ENCODE data around the gene FAM163B.

FAM163B gene

DNA sequence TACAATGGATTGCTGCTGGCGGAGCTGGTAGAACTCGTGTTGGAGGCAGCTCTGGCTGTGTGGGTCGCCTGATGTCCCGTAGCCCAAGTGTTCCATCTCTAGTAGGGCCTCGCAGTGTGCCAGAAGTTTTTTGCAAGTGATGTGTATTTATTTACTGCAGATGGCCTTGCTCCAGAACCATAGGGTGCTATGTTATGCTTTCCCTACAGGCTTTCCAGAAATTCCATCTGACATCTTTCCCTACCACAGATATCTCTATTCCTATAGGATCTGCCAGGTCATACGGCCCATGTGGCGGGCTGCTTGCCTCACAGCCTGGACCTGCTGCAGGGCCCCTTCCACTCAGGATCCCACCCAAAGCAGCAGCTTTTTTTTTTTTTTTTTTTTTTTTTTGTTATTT lies 57.7 kb downstream of the FAM163B start:
- no peak overlapping the region for H3K4me3 Mint-ChIP-seq
- peaks cover 17% of the 10 kb centered on the region for H3K4me1 Mint-ChIP-seq
- H3K27me3 Mint-ChIP-seq (ENCODE audit: low read depth): peaks cover 14% of the 10 kb centered on the region
- H3K36me3 Mint-ChIP-seq (ENCODE audit: low read depth): no peaks in the 10 kb centered on the region
- peak overlapping the region in 2 of 3 experiments; percentile 10 to 55 for H3K27ac Mint-ChIP-seq
- TF ChIP-seq, protein P1, sequence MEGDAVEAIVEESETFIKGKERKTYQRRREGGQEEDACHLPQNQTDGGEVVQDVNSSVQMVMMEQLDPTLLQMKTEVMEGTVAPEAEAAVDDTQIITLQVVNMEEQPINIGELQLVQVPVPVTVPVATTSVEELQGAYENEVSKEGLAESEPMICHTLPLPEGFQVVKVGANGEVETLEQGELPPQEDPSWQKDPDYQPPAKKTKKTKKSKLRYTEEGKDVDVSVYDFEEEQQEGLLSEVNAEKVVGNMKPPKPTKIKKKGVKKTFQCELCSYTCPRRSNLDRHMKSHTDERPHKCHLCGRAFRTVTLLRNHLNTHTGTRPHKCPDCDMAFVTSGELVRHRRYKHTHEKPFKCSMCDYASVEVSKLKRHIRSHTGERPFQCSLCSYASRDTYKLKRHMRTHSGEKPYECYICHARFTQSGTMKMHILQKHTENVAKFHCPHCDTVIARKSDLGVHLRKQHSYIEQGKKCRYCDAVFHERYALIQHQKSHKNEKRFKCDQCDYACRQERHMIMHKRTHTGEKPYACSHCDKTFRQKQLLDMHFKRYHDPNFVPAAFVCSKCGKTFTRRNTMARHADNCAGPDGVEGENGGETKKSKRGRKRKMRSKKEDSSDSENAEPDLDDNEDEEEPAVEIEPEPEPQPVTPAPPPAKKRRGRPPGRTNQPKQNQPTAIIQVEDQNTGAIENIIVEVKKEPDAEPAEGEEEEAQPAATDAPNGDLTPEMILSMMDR (IDR thresholded peaks at IDR 0.05; ENCODE audit: unreplicated experiment in 3 of 3): no peak
- H3K9me3 Mint-ChIP-seq: no peaks in the 10 kb centered on the region

DNA sequence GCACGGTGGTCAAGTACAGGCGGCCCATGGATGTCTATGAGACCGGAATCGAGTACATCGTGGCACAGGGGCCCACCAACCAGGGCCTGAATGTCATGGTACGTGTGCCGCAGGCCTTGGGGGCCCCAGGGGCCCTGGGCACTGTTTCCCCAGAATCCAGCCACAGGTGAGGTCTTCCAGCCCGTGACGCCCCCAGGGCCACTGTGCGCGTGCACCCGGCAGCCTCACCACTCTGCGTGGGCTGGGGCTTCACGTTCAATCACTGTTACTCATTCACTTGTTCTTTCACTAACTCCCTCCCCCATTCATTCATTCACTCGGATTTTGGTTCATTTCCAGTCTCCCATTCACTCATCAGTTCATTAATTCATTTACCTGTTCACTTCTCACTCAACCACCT lies 62.1 kb downstream of the FAM163B start:
- no peaks in the 10 kb centered on the region for H3K36me3 Mint-ChIP-seq (ENCODE audit: low read depth)
- H3K9me3 Mint-ChIP-seq: no peaks in the 10 kb centered on the region
- H3K27ac Mint-ChIP-seq: peak overlapping the region in 2 of 3 experiments; percentile 18 to 28
- TF ChIP-seq, protein P1 (IDR thresholded peaks at IDR 0.05; ENCODE audit: unreplicated experiment in 3 of 3): no peak
- H3K4me1 Mint-ChIP-seq: peaks cover 19% of the 10 kb centered on the region
- peak overlapping the region in 1 of 3 experiments; percentile 13 for H3K4me3 Mint-ChIP-seq
- peaks cover 3% of the 10 kb centered on the region for H3K27me3 Mint-ChIP-seq (ENCODE audit: low read depth)

DNA sequence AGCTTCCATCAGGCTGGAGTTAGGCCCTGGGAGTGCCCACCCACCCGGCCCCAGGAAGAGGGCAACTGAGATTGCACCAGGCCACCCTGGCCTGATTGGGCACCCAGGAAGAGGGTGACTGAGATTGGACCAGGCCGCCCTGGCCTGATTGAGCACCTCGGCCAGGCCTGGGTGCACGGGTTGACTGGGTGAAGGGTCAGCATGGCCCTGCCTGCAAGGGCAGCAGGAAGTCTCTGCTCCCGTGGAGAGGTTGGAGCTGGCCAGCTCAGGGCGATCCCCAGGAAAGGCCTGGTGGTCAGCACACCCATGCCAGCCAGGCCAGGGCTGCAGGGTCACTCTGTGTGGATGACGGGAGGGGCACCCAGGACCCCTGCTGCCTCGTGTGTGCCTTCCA lies 62.9 kb downstream of the FAM163B start:
- TF ChIP-seq, protein P1 (IDR thresholded peaks at IDR 0.05; ENCODE audit: unreplicated experiment in 3 of 3): no peak
- Mint-ChIP-seq H3K4me1 (peaks cover 15% of the 10 kb centered on the region), H3K4me3 (no peak overlapping the region), H3K36me3 (ENCODE audit: low read depth) (no peaks in the 10 kb centered on the region), H3K27me3 (ENCODE audit: low read depth) (peaks cover 5% of the 10 kb centered on the region), H3K27ac (no peak overlapping the region), H3K9me3 (no peaks in the 10 kb centered on the region)

DNA sequence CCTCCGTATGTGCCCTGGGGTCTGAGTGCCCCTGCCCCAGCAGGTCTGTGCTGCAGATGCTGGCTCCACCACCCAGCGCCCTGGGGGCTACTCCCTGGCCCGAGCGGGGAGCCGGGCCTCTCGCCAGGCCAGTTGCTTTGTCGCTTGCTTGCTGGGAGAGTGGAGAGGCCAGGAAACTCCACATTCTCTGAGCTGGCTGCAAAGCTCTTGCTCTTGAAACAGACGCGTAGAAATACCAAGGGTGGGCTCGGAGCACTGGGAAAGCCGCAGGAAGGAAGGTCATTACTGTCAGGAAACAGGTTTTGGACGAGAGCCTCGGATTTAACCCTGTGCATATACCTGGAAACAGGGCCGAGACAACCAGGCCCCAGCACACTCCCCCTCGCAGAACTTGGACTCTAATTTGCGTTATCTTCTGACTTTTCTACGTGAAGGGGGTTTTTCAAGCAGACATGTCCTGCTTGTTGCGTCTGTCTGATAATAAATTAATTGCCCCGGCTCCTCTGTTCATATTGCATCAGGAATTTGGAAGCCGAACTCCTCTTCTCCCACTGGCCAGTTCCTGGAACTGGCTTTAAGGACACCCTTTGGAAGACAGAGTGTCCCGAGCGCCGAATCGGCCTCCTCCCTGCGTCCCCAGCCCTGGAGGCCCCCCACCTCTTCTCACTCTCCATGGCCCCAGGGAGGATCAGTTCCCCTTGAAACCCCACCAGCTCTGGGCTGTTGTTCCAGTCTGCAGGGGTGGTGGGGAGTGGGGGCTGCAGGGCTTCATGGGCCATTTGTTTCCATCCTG lies 63.5 kb downstream of the FAM163B start:
- H3K36me3 Mint-ChIP-seq (ENCODE audit: low read depth): no peaks in the 10 kb centered on the region

DNA sequence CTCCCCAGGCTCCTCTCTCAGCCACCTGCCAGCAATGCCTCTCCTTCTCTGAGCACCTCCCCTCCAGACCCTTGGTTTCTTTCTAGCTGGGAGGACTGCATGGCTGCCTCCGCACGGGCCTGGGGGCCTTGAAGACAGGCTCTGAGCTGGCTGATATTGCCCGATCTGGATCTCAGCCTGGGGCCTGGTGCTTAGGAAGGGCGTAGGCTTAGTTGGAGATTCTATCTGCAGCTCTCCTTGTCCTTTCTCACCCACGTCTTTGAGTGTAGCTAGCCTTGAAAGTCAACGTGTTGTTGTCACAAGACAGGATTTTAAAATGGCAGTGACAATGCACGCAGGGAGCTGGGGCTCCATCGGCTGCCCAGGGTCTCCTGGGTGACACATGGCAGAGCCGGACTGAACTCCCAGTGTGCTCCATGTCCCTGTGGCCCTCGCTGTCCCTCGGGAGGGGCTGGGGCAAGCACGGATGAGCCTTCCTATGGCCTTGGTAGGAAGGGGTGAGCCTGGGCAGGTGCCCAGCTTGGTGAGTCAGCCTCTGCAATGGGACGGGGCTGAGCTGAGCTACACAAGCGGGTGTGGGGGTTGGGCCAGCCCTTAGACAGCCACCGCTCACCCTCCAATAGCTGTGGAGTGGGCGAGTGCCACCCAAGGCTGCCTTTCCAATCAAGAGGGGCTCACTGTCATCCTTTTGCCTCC lies 65.3 kb downstream of the FAM163B start:
- TF ChIP-seq, protein P1 (IDR thresholded peaks at IDR 0.05; ENCODE audit: unreplicated experiment in 3 of 3): no peak
- Mint-ChIP-seq H3K36me3 (ENCODE audit: low read depth) (no peaks in the 10 kb centered on the region), H3K4me1 (peaks cover 30% of the 10 kb centered on the region), H3K4me3 (no peak overlapping the region), H3K27ac (peak overlapping the region in 1 of 3 experiments; percentile 49), H3K9me3 (no peaks in the 10 kb centered on the region), H3K27me3 (ENCODE audit: low read depth) (peaks cover 17% of the 10 kb centered on the region)

More for the DNA sequence above, 63.5 kb downstream of the FAM163B start:
- TF ChIP-seq, protein P1 (IDR thresholded peaks at IDR 0.05; ENCODE audit: unreplicated experiment in 3 of 3): no peak
- Mint-ChIP-seq H3K4me1 (peaks cover 14% of the 10 kb centered on the region), H3K4me3 (no peak overlapping the region), H3K27ac (peak overlapping the region; percentile 33 to 79 (median 64)), H3K27me3 (ENCODE audit: low read depth) (peaks cover 5% of the 10 kb centered on the region), H3K9me3 (no peaks in the 10 kb centered on the region)

All from nephron (organoid).